Keratinocyte (primary cell): Measurements from ENCODE around the gene BAIAP3. TPM values are rescaled to one million over a fixed set of nuclear protein-coding genes. Genes with fewer than 3 reads are reported as not detected.

Experiments used
- DNase-seq: peaks from one replicate; pipeline ENCODE4 v3.0.0-alpha.2; 2011; ENCODE audit warnings: low read depth, missing footprints, low spot score
- FAIRE-seq: peaks from 2 replicates; lab custom pipeline; 2011; peaks lifted over from hg19 to GRCh38; lab: Jason Lieb, UNC
- H2AFZ ChIP-seq: 2 replicates; pipeline ENCODE4 v1.6.0; 2012; ENCODE audit warnings: low read length, control low read depth, inconsistent platforms; ENCODE audit not compliant: control insufficient read depth
- H3K27ac ChIP-seq: 2 replicates; pipeline ENCODE4 v1.5.1; 2011; ENCODE audit warnings: low read length; ENCODE audit not compliant: control insufficient read depth, insufficient read depth
- H3K27me3 ChIP-seq: 3 replicates; pipeline ENCODE4 v1.6.0; 2011; ENCODE audit warnings: low read length; ENCODE audit not compliant: control insufficient read depth, insufficient read depth; ENCODE audit errors: extremely low read depth
- H3K36me3 ChIP-seq, 2 experiments: 2 replicates in 1 of 2; 3 replicates in 1 of 2; pipeline ENCODE4 v1.5.1; 2011; ENCODE audit warnings: low read length in 2 of 2, mild to moderate bottlenecking in 1 of 2; ENCODE audit not compliant: control insufficient read depth in 2 of 2, insufficient read depth in 2 of 2; ENCODE audit errors: extremely low read depth in 1 of 2
- H3K4me1 ChIP-seq: 3 replicates; pipeline ENCODE4 v1.5.1; 2011; ENCODE audit warnings: low read length; ENCODE audit not compliant: control insufficient read depth, insufficient read depth; ENCODE audit errors: extremely low read depth
- H3K4me2 ChIP-seq: 3 replicates; pipeline ENCODE4 v1.6.0; 2011; ENCODE audit warnings: low read depth, low read length; ENCODE audit not compliant: control insufficient read depth, insufficient read depth; ENCODE audit errors: extremely low read depth
- H3K4me3 ChIP-seq, 3 experiments: fragments of 200-600 bp in 1 of 3; sonication (generic) in 1 of 3; 2 replicates in 2 of 3; 3 replicates in 1 of 3; pipeline ENCODE4 v1.5.1; 2011 to 2016; ENCODE audit warnings: low read length in 3 of 3, mild to moderate bottlenecking in 3 of 3, control low read depth in 2 of 3, inconsistent platforms in 1 of 3, low read depth in 1 of 3, mixed read lengths in 1 of 3, mixed run types in 1 of 3, moderate library complexity in 1 of 3; ENCODE audit not compliant: control insufficient read depth in 2 of 3, insufficient read depth in 2 of 3; ENCODE audit errors: extremely low read depth in 1 of 3
- H3K79me2 ChIP-seq: 2 replicates; pipeline ENCODE4 v1.6.0; 2012; ENCODE audit warnings: low read length; ENCODE audit not compliant: control insufficient read depth, insufficient read depth
- H3K9ac ChIP-seq: 3 replicates; pipeline ENCODE4 v1.6.0; 2011; ENCODE audit warnings: low read length; ENCODE audit not compliant: control insufficient read depth, insufficient read depth; ENCODE audit errors: extremely low read depth
- H3K9me1 ChIP-seq: 3 replicates; pipeline ENCODE4 v1.6.0; 2011; ENCODE audit warnings: low read length; ENCODE audit not compliant: control insufficient read depth, insufficient read depth; ENCODE audit errors: extremely low read depth
- H3K9me3 ChIP-seq: 2 replicates; pipeline ENCODE4 v1.5.1; 2012; ENCODE audit warnings: low read depth, low read length; ENCODE audit not compliant: control insufficient read depth
- H4K20me1 ChIP-seq: 3 replicates; pipeline ENCODE4 v1.6.0; 2011; ENCODE audit warnings: low read length; ENCODE audit not compliant: control insufficient read depth, insufficient read depth; ENCODE audit errors: extremely low read depth
- CTCF ChIP-seq, 3 experiments: IDR thresholded peaks in 1 of 3; conservative IDR thresholded peaks in 1 of 3; optimal IDR thresholded peaks in 1 of 3; 2 replicates in 2 of 3; 3 replicates in 1 of 3; pipeline versions ENCODE3 to v1.5.1; 2011; ENCODE audit warnings: low read length in 3 of 3, mild to moderate bottlenecking in 3 of 3, moderate library complexity in 2 of 3, control low read depth in 1 of 3, inconsistent platforms in 1 of 3; ENCODE audit not compliant: insufficient read depth in 2 of 3; ENCODE audit errors: extremely low read depth in 1 of 3
- EZH2 ChIP-seq: IDR thresholded peaks from one replicate; pipeline ENCODE4 v1.6.1; 2012; ENCODE audit warnings: inconsistent platforms, mild to moderate bottlenecking, low read length, moderate library complexity
- dilution Hi-C: fragments of 300-500 bp; cut with MboI; formaldehyde crosslinking; loops from one replicate; pipeline ENCODE4 v1.7.0; 2020; ENCODE audit warnings: low sequenced_read_pairs; ENCODE audit not compliant: extremely low pct_ligation_motif_present
- polyA plus RNA-seq, 5 experiments: library from polyadenylated mRNA; depleted of rRNA in 3 of 5; stranded (reverse) in 3 of 5; stranded (forward) in 1 of 5; unstranded in 1 of 5; fragments of >200 nt; gene quantifications; 1 replicate in 1 of 5; 2 replicates in 3 of 5; 3 replicates in 1 of 5; pipeline versions ENCODE4 v1.2.1 to v1.2.3, GENCODE V29; 2011 to 2012; ENCODE audit warnings: missing spikeins in 2 of 5, low read depth in 1 of 5, low replicate concordance in 1 of 5

The BAIAP3 gene
- polyA plus RNA-seq, 1 donor (not counting 4 experiments of a cell fraction or from before 2014, with no cell fraction given): not detected

- no peak for FAIRE-seq
- H4K20me1 ChIP-seq: no peaks in the 10 kb centered on the region
- no peak overlapping the region for H3K4me3 ChIP-seq
- H3K9me3 ChIP-seq: no peaks in the 10 kb centered on the region
- no peaks in the 10 kb centered on the region for H3K79me2 ChIP-seq
- no peak overlapping the region for H3K27ac ChIP-seq
- H3K9ac ChIP-seq: no peak overlapping the region
- no peak overlapping the region for H3K4me2 ChIP-seq
- no peaks in the 10 kb centered on the region for H3K27me3 ChIP-seq
- DNase-seq: no peak
- no peaks in the 10 kb centered on the region for H3K9me1 ChIP-seq
- TF ChIP-seq CTCF (optimal IDR thresholded peaks at IDR 0.05 in 1 of 3, IDR thresholded peaks at IDR 0.05 in 1 of 3, conservative IDR thresholded peaks at IDR 0.05 in 1 of 3; ENCODE audit: extremely low read depth in 1 of 3, insufficient read depth in 2 of 3, low read length in 3 of 3): no peak
- TF ChIP-seq EZH2: no peak
- peaks cover 0 to 2% of the 10 kb centered on the region in 2 experiments for H3K36me3 ChIP-seq
- H3K4me1 ChIP-seq: peaks cover 7% of the 10 kb centered on the region
- dilution Hi-C loops: no loop called here
- no peak overlapping the region for H2AFZ ChIP-seq
Measured at GRCh38 chr16:1374418-1375297, 41.2 kb downstream of the BAIAP3 start.

GRCh38 chr16:1375298-1375640, 41.8 kb downstream of the BAIAP3 start:
- H3K79me2 ChIP-seq: no peaks in the 10 kb centered on the region
- no peaks in the 10 kb centered on the region for H4K20me1 ChIP-seq
- FAIRE-seq (no peak), DNase-seq (no peak)
- no peak overlapping the region for H2AFZ ChIP-seq
- no peak overlapping the region for H3K4me3 ChIP-seq
- H3K27me3 ChIP-seq: no peaks in the 10 kb centered on the region
- H3K4me2 ChIP-seq: no peak overlapping the region
- no peak for TF ChIP-seq CTCF (optimal IDR thresholded peaks at IDR 0.05 in 1 of 3, IDR thresholded peaks at IDR 0.05 in 1 of 3, conservative IDR thresholded peaks at IDR 0.05 in 1 of 3; ENCODE audit: extremely low read depth in 1 of 3, insufficient read depth in 2 of 3, low read length in 3 of 3)
- TF ChIP-seq EZH2: no peak
- dilution Hi-C loops: no loop called here
- H3K27ac ChIP-seq: no peak overlapping the region
- H3K9ac ChIP-seq: no peak overlapping the region
- peaks cover 7% of the 10 kb centered on the region for H3K4me1 ChIP-seq
- H3K36me3 ChIP-seq: no peaks in the 10 kb centered on the region
- no peaks in the 10 kb centered on the region for H3K9me3 ChIP-seq
- H3K9me1 ChIP-seq: no peaks in the 10 kb centered on the region
